ENCODE measurements around the gene BAD.

DNA sequence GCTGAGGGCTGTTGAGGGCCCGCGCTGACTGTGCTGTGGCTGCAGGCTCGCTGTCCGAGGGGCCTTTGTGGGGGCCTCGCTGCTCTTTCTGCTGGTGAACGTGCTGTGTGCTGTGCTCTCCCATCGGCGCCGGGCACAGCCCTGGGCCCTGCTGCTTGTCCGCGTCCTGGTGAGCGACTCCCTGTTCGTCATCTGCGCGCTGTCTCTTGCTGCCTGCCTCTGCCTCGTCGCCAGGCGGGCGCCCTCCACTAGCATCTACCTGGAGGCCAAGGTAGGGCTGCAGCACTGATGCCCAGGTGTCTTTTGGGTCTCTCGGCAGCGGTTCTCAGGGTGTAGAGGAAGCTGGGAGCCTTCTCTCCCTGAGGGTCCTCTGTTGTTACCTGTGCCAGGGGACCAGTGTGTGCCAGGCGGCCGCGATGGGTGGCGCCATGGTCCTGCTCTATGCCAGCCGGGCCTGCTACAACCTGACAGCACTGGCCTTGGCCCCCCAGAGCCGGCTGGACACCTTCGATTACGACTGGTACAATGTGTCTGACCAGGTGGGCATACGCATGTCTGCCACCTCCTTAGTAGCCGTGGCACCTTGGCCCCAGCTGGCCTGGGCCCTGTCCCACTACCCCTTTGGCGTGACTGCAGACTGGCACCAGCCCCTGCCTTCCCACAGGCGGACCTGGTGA, 3.3 kb upstream of the BAD start:
- TF ChIP-seq, protein P1, sequence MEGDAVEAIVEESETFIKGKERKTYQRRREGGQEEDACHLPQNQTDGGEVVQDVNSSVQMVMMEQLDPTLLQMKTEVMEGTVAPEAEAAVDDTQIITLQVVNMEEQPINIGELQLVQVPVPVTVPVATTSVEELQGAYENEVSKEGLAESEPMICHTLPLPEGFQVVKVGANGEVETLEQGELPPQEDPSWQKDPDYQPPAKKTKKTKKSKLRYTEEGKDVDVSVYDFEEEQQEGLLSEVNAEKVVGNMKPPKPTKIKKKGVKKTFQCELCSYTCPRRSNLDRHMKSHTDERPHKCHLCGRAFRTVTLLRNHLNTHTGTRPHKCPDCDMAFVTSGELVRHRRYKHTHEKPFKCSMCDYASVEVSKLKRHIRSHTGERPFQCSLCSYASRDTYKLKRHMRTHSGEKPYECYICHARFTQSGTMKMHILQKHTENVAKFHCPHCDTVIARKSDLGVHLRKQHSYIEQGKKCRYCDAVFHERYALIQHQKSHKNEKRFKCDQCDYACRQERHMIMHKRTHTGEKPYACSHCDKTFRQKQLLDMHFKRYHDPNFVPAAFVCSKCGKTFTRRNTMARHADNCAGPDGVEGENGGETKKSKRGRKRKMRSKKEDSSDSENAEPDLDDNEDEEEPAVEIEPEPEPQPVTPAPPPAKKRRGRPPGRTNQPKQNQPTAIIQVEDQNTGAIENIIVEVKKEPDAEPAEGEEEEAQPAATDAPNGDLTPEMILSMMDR (IDR thresholded peaks at IDR 0.05) = no peak
- no peak for TF ChIP-seq POLR2A (IDR thresholded peaks at IDR 0.05)

Data from right lobe of liver (tissue), 4 donors.